ENCODE data around the gene MYOCOS.

DNA sequence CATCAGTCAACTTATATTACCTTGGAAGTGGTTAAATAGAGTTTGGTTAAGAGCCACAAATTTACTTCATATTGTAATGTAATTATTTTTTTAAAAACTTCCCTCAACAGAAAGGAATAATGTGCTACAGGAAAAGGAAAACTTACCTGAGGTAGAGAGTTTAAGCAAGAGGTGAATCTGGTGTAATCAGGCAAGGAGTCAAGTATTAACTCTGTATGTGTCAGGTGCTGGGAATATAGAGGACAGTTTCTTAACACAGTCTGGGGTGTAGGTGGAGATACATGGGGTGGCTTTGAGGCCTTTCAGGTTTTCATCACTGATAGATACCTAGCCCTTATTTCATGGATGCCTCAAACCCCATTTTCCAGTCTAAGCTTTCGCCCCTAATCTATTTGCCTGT lies 25.9 kb upstream of the MYOCOS start:
- TF ChIP-seq, protein P1, sequence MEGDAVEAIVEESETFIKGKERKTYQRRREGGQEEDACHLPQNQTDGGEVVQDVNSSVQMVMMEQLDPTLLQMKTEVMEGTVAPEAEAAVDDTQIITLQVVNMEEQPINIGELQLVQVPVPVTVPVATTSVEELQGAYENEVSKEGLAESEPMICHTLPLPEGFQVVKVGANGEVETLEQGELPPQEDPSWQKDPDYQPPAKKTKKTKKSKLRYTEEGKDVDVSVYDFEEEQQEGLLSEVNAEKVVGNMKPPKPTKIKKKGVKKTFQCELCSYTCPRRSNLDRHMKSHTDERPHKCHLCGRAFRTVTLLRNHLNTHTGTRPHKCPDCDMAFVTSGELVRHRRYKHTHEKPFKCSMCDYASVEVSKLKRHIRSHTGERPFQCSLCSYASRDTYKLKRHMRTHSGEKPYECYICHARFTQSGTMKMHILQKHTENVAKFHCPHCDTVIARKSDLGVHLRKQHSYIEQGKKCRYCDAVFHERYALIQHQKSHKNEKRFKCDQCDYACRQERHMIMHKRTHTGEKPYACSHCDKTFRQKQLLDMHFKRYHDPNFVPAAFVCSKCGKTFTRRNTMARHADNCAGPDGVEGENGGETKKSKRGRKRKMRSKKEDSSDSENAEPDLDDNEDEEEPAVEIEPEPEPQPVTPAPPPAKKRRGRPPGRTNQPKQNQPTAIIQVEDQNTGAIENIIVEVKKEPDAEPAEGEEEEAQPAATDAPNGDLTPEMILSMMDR (IDR thresholded peaks at IDR 0.05) = no peak
- TF ChIP-seq, protein P2, sequence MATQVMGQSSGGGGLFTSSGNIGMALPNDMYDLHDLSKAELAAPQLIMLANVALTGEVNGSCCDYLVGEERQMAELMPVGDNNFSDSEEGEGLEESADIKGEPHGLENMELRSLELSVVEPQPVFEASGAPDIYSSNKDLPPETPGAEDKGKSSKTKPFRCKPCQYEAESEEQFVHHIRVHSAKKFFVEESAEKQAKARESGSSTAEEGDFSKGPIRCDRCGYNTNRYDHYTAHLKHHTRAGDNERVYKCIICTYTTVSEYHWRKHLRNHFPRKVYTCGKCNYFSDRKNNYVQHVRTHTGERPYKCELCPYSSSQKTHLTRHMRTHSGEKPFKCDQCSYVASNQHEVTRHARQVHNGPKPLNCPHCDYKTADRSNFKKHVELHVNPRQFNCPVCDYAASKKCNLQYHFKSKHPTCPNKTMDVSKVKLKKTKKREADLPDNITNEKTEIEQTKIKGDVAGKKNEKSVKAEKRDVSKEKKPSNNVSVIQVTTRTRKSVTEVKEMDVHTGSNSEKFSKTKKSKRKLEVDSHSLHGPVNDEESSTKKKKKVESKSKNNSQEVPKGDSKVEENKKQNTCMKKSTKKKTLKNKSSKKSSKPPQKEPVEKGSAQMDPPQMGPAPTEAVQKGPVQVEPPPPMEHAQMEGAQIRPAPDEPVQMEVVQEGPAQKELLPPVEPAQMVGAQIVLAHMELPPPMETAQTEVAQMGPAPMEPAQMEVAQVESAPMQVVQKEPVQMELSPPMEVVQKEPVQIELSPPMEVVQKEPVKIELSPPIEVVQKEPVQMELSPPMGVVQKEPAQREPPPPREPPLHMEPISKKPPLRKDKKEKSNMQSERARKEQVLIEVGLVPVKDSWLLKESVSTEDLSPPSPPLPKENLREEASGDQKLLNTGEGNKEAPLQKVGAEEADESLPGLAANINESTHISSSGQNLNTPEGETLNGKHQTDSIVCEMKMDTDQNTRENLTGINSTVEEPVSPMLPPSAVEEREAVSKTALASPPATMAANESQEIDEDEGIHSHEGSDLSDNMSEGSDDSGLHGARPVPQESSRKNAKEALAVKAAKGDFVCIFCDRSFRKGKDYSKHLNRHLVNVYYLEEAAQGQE (IDR thresholded peaks at IDR 0.05) = no peak
- TF ChIP-seq, protein P3, sequence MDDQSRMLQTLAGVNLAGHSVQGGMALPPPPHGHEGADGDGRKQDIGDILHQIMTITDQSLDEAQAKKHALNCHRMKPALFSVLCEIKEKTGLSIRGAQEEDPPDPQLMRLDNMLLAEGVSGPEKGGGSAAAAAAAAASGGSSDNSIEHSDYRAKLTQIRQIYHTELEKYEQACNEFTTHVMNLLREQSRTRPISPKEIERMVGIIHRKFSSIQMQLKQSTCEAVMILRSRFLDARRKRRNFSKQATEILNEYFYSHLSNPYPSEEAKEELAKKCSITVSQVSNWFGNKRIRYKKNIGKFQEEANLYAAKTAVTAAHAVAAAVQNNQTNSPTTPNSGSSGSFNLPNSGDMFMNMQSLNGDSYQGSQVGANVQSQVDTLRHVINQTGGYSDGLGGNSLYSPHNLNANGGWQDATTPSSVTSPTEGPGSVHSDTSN (IDR thresholded peaks at IDR 0.05) = no peak
- TF ChIP-seq JUN (IDR thresholded peaks at IDR 0.05) (no peak), NPAS2 (CRISPR knock-in tag; IDR thresholded peaks at IDR 0.05; ENCODE audit: borderline replicate concordance) (no peak), EHMT2 (IDR thresholded peaks at IDR 0.05; ENCODE audit: low read depth) (no peak), ZC3H11A (IDR thresholded peaks at IDR 0.05) (no peak), POLR2A (IDR thresholded peaks at IDR 0.05; ENCODE audit: low read length) (no peak), CHD4 (IDR thresholded peaks at IDR 0.05; ENCODE audit: borderline replicate concordance) (no peak), HOXA7 (CRISPR knock-in tag; IDR thresholded peaks at IDR 0.05) (no peak)

Data from A549 (cell line).